A673 (cell line): ENCODE results near the gene NUDT3. TPM values are rescaled to one million over a fixed set of nuclear protein-coding genes. Genes with fewer than 3 reads are reported as not detected.

ENCODE experiments used
- BruUV-seq: library from RNA; stranded (reverse); fragments of 400-500 nt; replicated peaks from 2 replicates; lab custom pipeline; 2021; lab: Mats Ljungman, UMichigan
- CTCF ChIA-PET: fragments of 300-600 bp; sonication (Branson Sonifier 250); formaldehyde crosslinking; loops from one replicate; lab custom pipeline; 2022; ENCODE audit warnings: antibody characterized with exemption; lab: Charles Lee
- POLR2A ChIA-PET: fragments of 300-600 bp; sonication (Branson Sonifier 250); formaldehyde crosslinking; loops from one replicate; lab custom pipeline; 2022; ENCODE audit warnings: antibody characterized with exemption; ENCODE audit not compliant: low non-redundant PET; lab: Charles Lee
- DNase-seq: peaks from one replicate; pipeline ENCODE4 v3.0.0-alpha.2; 2015; ENCODE audit warnings: low spot score
- H3K27ac ChIP-seq: fragments of 200-600 bp; sonication (generic); 2 replicates; pipeline ENCODE4 v1.5.1; 2016; ENCODE audit warnings: mixed run types, low read depth, mild to moderate bottlenecking, mixed read lengths, antibody characterized with exemption, low read length; ENCODE audit not compliant: poor library complexity, severe bottlenecking
- H3K27me3 ChIP-seq: fragments of 200-600 bp; sonication (generic); replicated peaks from 2 replicates; pipeline ENCODE4 v1.6.1; 2017; ENCODE audit warnings: mixed run types, low read depth, mild to moderate bottlenecking, mixed read lengths, antibody characterized with exemption, low read length; ENCODE audit not compliant: insufficient read depth, poor library complexity
- H3K36me3 ChIP-seq: fragments of 200-600 bp; sonication (generic); 2 replicates; pipeline ENCODE4 v1.6.1; 2016; ENCODE audit warnings: mixed run types, mild to moderate bottlenecking, mixed read lengths, antibody characterized with exemption, low read length; ENCODE audit not compliant: insufficient read depth, poor library complexity, severe bottlenecking
- H3K4me1 ChIP-seq: fragments of 200-600 bp; sonication (generic); 2 replicates; pipeline ENCODE4 v1.6.1; 2017; ENCODE audit warnings: mixed run types, mild to moderate bottlenecking, mixed read lengths, antibody characterized with exemption, low read length; ENCODE audit not compliant: insufficient read depth, poor library complexity, severe bottlenecking
- H3K4me3 ChIP-seq: fragments of 200-600 bp; sonication (generic); 2 replicates; pipeline ENCODE4 v1.5.1; 2016; ENCODE audit warnings: low read depth, mixed run types, mild to moderate bottlenecking, mixed read lengths, low read length; ENCODE audit not compliant: poor library complexity, severe bottlenecking
- H3K9me3 ChIP-seq: fragments of 200-600 bp; sonication (generic); 2 replicates; pipeline ENCODE4 v1.6.1; 2016; ENCODE audit warnings: mixed run types, low read depth, mild to moderate bottlenecking, mixed read lengths, antibody characterized with exemption, low read length; ENCODE audit not compliant: poor library complexity, severe bottlenecking
- CTCF ChIP-seq: fragments of 300-800, 200-600 bp; sonication (generic); conservative IDR thresholded peaks from 2 replicates; pipeline ENCODE4 v1.5.1; 2017; ENCODE audit warnings: low read depth, mild to moderate bottlenecking, antibody characterized with exemption, low read length, moderate library complexity, mixed read lengths
- EZH2 ChIP-seq: fragments of 200-600 bp; sonication (generic); IDR thresholded peaks from 2 replicates; pipeline ENCODE4 v1.6.1; 2017; ENCODE audit warnings: borderline replicate concordance, low read depth, mild to moderate bottlenecking, mixed read lengths, antibody characterized with exemption, low read length; ENCODE audit not compliant: poor library complexity, severe bottlenecking
- intact Hi-C: fragments of 100-400 bp; cut with micrococcal nuclease; formaldehyde crosslinking; loops from one replicate; pipeline ENCODE4 v1.10.0; 2022; ENCODE audit not compliant: unreplicated experiment
- total RNA-seq: library from RNA; stranded (reverse); gene quantifications from 2 replicates; pipeline ENCODE4 v1.2.3, GENCODE V29; 2021

Gene NUDT3
- total RNA-seq, 1 experiment from 2014 or later: 34.1 TPM

GRCh38 chr6:34438705-34439104, 46.2 kb upstream of the NUDT3 start:
- ChIA-PET POLR2A (no interaction called here), CTCF (no interaction called here)
- TF ChIP-seq CTCF: no peak
- no peak for TF ChIP-seq EZH2
- no peaks in the 10 kb centered on the region for H3K27me3 ChIP-seq
- intact Hi-C loops: no loop called here
- no peaks in the 10 kb centered on the region for H3K9me3 ChIP-seq
- no peak for DNase-seq
- H3K27ac ChIP-seq: no peak overlapping the region
- BruUV-seq: no TSS peak
- no peak overlapping the region for H3K4me3 ChIP-seq
- H3K36me3 ChIP-seq: no peaks in the 10 kb centered on the region
- H3K4me1 ChIP-seq: no peaks in the 10 kb centered on the region

DNA sequence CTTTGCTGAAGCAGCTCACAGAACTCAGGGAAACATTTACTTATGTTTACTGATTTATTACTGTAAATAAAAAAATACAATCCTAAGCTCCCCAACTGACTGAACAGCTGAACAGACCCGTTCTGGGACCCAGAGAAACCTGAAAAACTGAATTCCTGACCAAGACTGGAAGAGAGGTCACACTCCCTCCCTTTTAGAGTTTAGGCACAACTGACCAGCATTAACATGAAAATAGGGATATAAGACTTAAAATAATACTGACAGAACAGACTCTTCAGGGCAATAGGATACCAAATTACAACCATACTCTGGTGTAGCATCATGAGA, 45.1 kb upstream of the NUDT3 start:
- no peak for DNase-seq
- no peaks in the 10 kb centered on the region for H3K27me3 ChIP-seq
- no peak overlapping the region for H3K4me3 ChIP-seq
- POLR2A ChIA-PET: no interaction called here
- H3K27ac ChIP-seq: no peak overlapping the region
- no peaks in the 10 kb centered on the region for H3K36me3 ChIP-seq
- CTCF ChIA-PET: no interaction called here
- no TSS peak for BruUV-seq
- TF ChIP-seq EZH2 (no peak), CTCF (no peak)
- intact Hi-C loops: no loop called here
- H3K9me3 ChIP-seq: no peaks in the 10 kb centered on the region
- H3K4me1 ChIP-seq: no peaks in the 10 kb centered on the region

DNA sequence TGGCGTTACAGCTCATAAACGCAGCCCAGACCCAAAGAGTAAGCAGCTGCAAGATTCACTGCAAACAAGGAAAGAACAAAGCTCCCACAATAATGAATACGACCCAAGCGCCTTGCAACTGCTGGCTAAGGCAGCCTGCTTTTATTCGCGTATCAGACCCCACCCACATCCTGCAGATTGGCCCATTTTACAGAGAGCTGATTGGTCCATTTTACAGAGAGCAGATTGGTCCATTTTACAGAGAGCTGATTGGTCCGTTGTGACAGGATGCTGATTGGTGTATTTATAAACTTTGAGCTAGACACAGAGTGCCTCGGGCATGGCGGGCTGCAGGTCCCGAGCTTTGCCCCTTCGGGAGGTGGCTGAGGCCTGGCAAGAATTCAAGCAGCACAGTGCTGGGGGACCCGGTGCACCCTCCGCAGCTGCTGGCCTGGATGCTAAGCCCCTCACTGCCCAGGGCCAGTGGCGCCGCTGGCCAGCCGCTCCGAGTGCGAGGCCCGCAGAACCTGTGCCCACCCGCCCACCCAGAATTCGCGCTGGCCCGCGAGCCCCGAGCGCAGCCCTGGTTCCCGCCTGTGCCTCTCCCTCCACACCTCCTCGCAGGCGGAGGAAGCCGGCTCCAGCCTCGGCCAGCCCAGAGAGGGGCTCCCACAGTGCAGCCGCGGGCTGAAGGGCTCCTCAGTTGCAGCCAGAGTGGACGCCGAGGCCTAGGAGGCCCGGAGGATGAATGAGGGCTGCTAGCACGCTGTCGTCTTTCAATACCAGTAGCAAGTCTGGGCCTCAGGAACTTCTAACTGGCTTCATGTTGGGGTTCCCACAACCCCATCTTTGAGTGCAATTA, 44.6 kb upstream of the NUDT3 start:
- no peaks in the 10 kb centered on the region for H3K9me3 ChIP-seq
- BruUV-seq: no TSS peak
- intact Hi-C loops: no loop called here
- no peak for DNase-seq
- no peaks in the 10 kb centered on the region for H3K36me3 ChIP-seq
- H3K27ac ChIP-seq: no peak overlapping the region
- ChIA-PET POLR2A (interaction anchor here (0.6 kb wide), 1 partner anchor 200 kb away, joined by 3 read pairs; the partner anchor contains the start of gene HMGA1), CTCF (no interaction called here)
- H3K4me3 ChIP-seq: no peak overlapping the region
- no peak for TF ChIP-seq CTCF
- no peak for TF ChIP-seq EZH2
- H3K27me3 ChIP-seq: no peaks in the 10 kb centered on the region
- H3K4me1 ChIP-seq: no peaks in the 10 kb centered on the region
